Stimulated activated CD4-positive, alpha-beta T cell treated with anti-CD3 and anti-CD28 coated beads, Interleukin-2, amount 100 ng/mL, for 48 hours (primary cell): ENCODE results near the gene PDHX.
"Not testable (repeated sequence)": the region's sequence is repeated elsewhere in the genome, so short reads cannot be mapped to it uniquely, and the experiment has no call there.

Experiments
- DNase-seq, 2 donors: peaks; one replicate each; pipeline ENCODE4 v3.0.0-alpha.2; 2020

PDHX gene

DNA sequence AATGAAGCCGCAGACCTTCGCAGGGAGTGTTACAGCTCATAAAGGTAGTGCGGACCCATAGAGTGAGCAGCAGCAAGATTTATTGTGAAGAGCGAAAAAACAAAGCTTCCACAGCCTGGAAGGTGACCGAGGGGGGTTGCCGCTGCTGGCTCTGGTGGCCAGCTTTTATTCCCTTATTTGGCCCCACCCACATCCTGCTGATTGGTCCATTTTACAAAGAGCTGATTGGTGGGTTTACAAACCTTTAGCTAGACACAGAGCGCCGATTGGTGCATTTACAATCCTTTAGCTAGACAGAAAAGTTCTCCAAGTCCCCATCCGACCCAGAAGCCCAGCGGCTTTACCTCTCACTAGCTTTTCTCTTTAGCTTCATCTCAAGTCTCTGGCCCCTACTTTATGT is 2.9 kb upstream of the PDHX start:
- not testable (repeated sequence) for DNase-seq

DNA sequence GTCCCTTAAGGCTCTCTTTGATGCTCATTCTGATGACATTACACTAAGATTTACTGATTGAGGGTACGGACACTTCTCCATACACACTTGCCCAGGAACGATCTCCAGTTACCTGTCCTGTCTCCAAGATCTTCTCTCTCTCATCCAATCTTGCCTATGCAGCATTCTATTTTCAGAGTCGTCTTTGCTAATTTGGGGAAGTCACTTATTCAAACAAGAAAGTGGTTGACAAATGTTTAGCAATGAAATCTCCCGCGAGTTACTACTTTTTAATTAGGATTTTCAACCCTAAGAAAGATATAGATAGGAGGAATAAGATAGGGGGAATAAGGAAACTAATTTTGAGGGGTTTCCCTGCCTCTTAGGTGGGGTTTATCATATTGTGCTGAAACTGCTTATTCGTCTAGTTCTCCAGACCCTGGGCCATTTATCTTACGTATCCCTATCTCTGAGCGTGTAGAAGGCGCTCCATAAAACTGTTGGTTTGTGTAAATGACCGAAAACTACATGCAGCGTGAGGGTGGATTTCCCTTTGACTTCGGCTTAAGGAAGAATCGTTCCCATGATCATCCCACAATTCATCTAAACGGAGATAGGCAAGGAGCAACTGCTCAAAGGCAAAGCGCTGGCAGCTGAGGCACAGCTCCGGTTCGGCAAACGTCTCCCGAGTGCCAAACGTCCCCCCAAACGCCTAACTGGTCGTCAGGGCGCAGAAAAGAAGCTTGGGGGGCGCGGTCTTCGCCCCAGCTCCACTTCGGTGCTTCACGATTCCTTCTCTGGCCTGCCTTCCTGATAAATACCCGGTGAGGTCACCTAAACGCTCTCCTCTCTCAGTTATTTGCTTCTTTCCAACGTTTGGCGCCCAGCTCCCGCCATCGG is 1.0 kb upstream of the PDHX start:
- DNase-seq, result peak in 1 of 2 donors; percentile 17

DNA sequence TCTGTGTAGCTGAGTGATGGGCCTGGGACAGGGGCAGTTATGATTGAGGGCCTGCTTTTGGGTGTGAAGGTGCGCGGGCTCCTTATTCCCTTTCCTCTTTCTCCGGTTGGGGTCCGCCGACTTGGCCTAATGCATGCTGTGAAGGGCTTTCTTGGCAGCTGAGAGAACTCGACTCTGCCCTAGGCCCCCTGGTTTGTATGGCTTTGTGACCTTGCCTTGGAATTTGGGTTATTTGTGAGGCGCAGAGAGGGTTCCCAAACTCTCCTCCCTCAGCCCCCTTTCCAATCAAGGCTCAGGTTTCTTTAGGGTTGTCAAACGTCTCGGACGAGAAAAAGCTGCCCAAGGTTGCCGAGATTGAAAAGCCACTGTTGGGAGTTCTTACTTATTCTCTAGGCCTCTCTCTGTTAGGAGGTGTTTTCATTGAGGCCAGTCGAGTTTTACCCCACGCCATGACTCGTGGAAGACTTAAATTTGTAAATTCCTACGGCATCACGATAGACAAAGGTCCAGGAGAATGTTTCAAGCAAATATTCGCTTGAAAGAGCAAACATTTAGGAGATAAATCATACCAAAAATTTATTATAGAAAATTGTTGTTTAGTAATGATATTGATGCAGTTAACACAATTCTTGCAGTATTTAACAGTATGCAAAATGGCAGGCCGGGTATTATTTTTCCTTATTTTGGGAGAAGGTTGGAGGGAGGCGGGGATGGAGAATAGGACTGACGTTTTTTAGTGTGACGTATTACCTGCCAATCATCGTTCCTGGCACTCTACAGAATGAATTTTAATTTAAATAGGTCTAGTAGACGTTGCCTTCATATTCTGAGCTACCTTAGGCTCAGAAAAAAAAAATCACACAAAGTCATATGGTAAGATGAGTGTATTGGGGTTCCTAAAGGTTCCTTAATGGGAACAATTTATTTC is 689 bp downstream of the PDHX start:
- peak in 1 of 2 donors; percentile 5 for DNase-seq

DNA sequence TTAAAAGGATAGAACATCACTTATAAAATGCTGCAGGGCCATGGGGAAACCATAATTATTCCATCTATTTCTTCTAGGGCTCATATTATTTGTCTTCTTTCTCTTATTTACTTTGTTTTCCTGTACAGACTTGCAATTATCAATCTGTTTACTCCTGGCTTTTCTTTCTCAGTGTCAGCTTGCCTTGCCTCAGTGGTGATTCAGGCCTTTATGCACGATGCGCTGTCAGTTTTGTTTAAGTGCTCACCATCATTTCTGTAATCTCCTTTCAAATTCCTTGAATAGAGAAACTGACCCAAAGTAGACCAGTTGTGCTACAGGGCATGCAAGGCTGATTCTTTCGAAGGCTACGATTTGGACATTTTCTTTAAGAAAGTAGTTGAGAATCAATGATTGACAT is 4.7 kb downstream of the PDHX start:
- no peak for DNase-seq

DNA sequence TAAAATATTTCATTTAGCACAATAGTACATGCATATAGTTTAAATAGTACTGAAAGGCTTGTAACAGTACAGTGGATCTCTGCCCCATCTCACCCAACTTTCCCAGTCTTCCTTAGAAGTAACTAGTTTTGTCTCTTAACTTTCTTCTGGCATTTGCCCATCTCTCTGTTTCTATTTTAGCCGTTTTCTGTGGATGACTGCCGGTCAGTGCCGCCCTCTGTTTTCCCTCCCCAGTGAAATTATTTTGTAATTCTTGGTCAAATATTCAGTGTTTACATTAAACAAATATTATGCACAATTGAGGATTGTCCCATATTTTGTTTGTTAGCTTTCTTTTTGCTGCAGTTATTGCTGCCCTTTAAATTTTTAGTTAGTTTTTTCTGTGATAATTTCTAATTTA is 8.3 kb downstream of the PDHX start:
- no peak for DNase-seq

DNA sequence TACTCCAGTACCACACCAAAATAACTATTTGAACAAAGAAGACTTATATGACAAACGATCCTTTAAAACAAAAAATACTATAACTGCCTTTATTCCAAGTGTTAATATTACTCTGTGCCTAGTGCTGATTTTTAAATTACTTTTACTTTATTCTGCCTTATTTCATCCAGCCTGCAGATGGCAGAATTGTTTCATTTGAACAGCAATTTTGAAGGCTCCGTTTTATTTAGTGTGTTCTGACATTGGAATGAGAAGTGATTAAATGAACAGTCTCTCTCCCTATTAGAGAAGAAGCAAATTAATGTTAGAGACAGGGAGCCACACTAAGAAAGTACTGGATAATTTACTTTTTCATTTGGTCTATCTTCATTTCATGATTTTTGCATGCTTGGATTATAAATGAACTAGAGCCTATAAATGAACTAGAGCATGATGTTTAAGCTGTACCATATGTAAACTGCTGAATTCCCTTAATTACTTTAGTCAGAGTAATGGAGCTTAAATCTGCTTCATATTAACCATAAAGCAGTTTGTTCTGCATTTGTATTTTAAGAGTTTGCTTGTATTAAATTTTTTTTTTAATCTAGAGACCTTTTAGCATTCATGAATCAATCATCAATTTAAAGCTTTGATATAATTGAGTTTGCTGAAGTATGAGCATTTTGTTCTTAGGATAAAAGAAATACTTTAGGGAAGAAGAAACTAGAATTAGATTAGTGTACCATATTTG is 9.8 kb downstream of the PDHX start:
- DNase-seq, result peak in 1 of 2 donors; percentile 18

DNA sequence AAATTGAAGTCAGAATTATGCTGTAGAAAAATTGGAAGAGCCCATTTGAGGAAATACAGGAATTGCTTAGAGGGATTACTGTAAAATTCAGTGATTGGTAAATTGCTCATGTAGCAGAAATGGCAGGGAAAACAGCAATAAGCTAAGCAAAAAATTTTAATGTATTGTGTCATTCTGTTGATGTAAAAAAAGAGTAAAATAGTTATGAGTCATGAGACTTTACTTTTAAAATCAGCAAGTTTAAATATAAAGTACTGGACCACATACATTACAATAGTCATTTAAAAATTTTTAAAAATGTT is 10.4 kb downstream of the PDHX start:
- DNase-seq, result no peak

DNA sequence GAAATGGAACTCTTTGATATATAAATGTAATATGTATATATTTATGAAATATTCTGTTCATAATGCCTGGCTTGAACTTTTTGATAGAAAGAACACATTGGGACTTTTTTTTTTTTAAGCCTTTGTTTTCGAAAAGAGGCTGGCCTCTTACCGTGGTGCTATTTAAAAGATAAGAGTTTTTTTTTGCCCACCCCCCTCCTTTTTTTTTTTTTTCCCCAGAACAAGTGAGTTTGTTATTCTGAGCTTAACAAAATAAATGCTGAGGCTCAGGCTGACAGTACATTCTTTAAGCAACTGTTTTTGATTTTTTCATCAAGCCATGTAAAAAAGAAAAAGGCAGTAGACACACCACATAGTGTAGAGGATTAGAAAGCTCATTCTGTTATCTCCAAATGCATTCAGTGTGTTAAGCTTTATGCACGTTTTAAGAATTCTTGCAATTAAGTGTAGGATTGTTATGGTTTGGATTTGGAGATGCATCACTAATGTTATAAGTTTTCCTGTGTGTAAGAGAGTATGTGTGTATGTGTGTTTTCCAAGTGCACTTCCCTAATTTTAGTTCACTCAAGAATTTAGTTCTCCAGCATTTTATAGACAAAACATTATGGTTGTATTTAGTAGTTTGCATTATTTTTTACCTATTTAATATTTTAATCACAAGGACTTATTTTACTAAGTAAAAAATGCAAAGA is 12.0 kb downstream of the PDHX start:
- no peak for DNase-seq

DNA sequence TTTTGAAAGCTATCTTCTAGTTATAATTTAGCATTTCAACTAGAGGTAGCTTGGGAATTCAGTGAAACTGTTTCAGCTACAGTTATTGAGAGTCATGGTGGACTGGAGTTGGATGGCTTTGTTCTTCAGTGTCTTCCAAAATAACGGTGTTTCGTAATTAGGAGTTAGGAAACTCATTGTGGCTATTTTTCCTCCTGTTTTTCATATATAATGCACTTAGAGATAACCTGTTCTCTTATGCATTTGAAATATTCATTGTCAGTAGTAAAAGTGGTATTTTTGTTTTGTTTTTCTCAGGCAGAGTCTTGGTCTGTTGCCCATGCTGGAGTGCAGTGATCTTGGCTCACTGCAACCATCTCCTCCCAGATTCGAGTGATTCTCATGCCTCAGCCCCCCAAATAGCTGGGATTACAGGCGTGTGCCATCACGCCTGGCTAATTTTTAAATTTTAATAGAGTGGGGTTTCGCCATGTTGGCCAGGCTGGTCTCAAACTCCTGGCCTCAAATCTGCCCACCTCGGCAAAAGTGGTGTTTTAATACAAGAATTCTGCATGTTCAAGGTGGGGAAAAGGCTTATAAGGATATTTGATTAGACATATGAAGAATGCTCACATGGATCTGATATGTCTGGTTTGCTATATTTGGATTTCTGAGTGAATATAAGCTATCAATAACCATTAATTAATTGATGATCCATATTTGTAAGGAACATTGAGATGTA is 12.7 kb downstream of the PDHX start:
- DNase-seq, result no peak

DNA sequence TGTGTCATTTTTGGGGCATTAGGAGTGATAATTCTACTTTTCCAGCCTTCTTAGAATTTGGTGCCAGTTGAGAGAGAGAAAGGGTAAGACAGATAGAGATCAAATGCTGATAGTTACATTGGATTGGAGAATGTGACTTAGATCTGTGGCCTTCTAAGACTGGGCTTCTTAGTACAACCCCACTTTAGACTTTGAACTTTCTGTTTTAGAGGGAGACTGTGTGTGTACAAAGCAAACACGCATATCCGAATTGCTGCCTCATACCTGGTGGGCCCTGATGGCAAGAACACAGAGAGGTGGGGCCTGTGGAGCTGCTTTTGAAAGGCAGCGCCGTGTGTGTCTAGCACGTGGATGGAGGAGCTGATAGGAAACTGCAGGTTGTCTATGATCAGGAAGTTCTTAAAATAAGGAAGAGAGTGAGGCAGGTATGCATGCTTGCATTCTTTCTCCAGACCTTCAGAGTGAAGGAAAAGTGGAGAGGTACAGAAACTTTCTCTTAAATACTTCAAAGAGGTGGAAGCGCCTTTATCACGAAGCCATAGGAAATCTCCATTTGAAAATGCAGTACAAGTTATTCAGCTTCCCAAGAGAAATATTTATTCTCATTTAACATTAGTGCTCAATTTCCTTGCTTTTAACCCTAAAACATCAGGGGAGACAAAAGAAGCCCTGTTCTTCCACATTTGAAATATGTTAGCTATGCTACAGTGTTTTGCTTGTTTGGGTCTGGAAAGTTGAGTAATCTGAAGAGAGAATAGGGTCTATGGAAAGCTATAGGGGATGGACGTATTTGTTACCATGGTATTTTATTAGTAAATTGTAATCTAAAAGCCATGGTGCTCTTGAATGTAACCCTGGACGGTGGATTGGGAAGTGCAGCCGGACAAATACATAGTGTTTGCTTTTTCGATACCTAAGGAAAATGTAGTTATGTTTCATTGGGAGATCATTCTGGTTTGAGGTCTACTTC is 13.7 kb downstream of the PDHX start:
- DNase-seq, result no peak

DNA sequence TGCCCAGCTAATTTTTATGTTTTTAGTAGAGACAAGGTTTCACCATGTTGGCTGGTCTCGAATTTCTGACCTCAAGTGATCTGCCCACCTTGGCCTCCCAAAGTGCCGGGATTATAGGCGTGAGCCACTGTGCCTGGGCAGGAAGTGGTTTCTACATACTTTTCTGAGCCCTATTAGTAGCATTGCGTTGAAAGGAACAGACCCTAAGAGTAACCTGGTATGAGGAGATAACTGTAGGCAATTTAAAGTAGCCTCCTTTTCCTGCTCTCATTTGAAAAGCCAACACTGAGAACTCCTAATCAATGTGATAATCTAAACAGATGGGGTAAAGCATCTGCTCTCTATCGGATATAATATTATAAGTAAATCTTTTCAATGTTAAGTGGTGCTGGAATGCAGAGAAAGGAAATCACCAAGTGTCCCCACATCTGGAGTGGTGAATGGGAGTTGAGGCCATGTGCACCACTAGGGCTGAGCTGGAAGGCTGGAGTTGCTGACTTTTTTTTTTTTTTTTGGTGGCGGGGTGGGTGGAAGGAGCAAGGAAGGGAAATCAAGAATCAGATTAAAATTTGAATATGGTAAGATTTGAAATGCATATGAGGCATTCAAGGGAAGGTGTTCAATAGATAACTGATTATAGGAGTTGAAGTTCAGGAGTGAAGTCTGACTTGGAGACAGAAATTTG is 20.7 kb downstream of the PDHX start:
- no peak for DNase-seq

DNA sequence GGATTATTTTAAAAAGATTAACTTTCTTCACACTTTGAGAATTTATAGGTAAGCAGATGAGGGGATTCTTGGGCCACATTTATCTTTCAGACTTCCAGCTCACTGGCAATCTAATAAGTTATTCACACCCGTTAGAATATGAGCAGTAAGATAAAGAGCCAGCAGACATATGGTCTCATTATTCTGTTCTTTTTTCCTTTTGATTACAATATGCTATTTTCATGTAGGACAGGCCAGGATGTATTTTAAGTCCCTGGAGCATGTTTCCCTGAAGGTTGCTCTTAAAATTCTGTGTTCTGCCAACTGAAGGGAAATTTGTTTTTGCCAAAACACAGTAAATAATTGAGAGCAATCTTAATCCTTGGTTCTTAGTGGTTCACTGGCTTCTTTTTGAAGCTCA is 22.2 kb downstream of the PDHX start:
- no peak for DNase-seq

DNA sequence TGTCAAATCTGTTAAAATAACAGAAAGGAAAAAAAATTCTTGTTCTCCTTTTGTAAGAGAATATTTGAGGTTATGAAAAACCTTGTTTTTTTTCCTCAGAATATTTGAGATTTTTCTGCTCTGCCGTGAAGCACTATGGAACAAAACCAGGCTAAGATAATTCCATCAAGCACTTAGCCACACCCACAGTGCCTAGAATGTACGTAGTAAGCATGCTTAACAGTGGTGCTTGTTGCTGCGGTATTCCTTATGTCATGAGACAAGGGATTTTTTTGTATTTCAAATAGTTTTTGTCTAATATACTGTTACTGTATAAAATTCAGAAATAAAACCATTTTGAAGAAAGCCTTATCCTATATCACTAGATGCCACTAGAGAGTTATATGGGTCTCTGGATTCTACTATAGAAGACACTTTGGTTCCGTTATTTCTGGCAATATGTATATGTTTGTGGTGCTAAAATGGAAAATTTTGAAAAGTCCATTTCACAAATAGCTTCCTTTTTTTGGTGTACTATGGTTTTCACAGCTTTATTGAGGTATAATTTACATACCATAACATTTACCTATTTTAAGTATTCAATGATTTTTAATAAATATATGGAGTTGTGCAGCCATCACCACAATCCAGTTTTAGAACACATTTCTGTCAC is 23.7 kb downstream of the PDHX start:
- no peak for DNase-seq

DNA sequence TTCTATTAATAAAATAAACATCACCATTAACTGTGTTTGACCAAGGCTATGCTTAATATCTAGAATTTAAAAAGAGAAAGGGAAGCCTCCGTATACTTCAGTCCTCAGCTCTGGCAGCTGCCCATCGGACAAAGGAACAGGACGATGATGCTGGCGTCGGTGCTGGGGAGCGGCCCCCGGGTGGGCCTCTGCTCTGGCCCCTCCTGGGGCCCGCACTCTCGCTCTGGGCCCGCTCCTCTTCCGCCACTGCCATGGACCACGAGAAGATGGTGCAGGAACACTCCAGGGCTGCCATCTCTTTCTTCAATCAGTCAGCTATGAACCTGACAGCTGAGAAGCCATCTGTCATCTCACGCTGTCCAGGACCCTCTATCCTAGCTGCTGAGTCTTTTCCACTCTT is 25.3 kb downstream of the PDHX start:
- no peak for DNase-seq

DNA sequence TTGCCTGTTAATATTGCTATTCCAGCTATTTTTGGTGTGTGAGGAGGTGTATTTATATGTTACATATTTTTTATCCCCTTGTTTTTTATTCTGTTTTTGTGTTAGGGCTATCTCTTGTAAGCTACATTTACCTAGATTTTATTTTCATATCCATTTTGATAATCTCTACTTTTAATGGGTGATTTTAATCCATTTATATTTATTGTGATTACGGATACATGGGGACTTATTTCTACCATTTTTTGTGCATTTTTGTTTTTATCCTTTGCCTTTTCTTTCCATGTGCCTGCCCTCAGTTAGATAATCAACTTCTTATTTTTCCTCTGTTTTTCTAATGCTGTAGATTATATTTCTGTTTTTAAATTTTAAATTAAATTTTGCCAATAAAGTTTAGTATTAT is 28.3 kb downstream of the PDHX start:
- DNase-seq, result no peak

DNA sequence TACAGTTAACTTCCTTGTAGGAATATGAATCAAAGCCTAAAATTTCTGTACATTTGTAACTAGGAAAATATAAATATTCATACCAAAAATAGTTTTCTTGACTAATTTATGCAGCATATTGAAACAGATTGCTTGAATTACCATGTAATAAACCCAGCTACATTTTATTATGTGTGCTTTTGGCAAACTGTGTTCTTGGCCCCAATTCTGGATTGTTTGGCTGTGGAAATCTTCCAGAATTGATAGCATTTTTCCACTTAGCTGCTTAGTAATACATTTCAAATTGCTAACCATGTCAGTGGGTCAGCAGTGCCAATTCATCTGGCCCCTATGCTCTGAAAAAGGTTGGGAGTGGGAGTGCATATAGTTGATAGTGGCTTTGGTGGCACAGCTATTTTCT is 32.3 kb downstream of the PDHX start:
- DNase-seq, result no peak

DNA sequence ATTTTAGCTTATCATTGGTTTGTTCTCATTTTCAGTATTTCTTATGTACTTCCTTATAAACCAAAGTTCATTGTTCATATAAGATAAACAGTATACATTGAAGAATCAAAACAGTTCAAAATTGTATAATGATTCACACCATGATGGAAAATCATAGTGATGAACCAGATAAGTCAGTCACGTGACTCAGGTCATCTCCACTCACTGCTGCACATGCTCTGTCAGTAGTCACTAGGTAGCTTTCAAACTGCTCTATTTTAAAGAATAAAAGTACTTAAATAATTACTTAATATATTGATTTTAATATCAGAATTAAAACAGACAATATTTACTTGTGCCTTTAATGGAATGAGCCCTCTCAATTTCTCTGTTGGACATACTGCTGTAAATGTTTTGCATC is 37.5 kb downstream of the PDHX start:
- no peak for DNase-seq

DNA sequence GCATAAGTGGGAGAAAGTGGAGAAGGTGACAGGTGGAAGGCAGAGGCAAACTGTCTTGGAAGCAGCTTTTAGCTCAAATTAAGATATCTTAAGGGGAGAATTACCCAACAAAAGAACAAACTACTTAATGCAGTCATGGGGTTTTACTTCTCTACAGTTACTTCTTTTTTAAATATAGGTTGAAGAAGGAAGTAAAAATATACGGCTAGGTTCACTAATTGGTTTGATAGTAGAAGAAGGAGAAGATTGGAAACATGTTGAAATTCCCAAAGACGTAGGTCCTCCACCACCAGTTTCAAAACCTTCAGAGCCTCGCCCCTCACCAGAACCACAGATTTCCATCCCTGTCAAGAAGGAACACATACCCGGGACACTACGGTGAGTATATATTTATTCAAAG is 40.8 kb downstream of the PDHX start:
- DNase-seq, result no peak

DNA sequence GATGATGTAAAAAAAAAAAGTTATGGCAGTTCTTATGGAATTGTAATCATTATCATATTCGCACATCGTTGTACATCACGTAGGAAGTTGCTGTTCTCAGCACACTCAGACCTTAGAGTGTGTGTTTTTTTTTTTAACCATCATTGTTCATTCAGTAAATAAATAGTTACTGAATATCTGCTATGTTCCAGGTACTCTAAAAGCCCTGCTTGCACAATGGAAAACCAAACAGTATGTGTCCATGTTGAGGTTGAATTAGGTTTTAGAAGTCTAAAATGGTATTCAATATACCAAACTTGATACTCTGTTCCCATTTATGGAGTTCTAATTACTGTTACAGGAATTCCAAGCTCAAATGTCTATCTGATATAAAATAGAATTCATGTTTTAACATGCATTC is 41.2 kb downstream of the PDHX start:
- DNase-seq, result no peak

DNA sequence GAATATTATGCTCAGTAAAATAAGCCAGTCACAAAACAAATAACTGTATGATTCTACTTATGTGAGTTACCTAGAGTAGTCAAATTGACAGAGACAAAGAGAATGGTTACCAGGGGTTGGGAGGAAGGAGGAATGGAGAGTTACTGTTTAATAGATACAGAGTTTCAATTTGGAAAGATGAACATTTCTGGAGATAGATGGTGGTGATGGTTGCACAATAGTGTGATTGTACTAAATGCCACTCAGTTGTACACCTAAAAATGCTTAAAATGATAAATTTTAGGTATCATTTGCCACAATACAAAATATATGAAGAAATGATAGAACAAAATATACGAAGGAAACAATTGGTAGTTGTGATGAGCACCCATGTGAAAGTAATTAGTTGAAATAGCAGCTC is 43.4 kb downstream of the PDHX start:
- DNase-seq, result no peak
